Calu3 (cell line): ENCODE measurements around the gene ITGA6. TPM values are rescaled to one million over a fixed set of nuclear protein-coding genes. Genes with fewer than 3 reads are reported as not detected.
A peak's percentile ranks its signal among the peaks of the same experiment; 100 is the strongest.

ENCODE experiments used
- BruUV-seq: library from RNA; stranded (reverse); fragments of 400-500 nt; replicated peaks from 2 replicates; lab custom pipeline; 2021; lab: Mats Ljungman, UMichigan
- CTCF ChIA-PET: fragments of 300-600 bp; sonication (Branson Sonifier 250); formaldehyde crosslinking; loops from one replicate; lab custom pipeline; 2022; ENCODE audit warnings: antibody characterized with exemption; lab: Charles Lee
- DNase-seq: peaks from one replicate; pipeline ENCODE4 v3.0.0; 2022
- H3K27ac Mint-ChIP-seq: one replicate; pipeline ENCODE4 v1.8.0; 2022; ENCODE audit warnings: mixed read lengths; ENCODE audit not compliant: unreplicated experiment
- H3K27me3 Mint-ChIP-seq: one replicate; pipeline ENCODE4 v1.8.0; 2022; ENCODE audit warnings: mixed read lengths; ENCODE audit not compliant: unreplicated experiment
- H3K36me3 Mint-ChIP-seq: one replicate; pipeline ENCODE4 v1.8.0; 2022; ENCODE audit warnings: mild to moderate bottlenecking, moderate library complexity, mixed read lengths; ENCODE audit not compliant: insufficient read depth, unreplicated experiment
- H3K4me1 Mint-ChIP-seq: one replicate; pipeline ENCODE4 v1.8.0; 2022; ENCODE audit warnings: mild to moderate bottlenecking, low read depth, mixed read lengths; ENCODE audit not compliant: unreplicated experiment
- H3K4me3 Mint-ChIP-seq: one replicate; pipeline ENCODE4 v1.8.0; 2022; ENCODE audit warnings: mild to moderate bottlenecking, low read depth, moderate library complexity, mixed read lengths; ENCODE audit not compliant: unreplicated experiment
- H3K9me3 Mint-ChIP-seq: one replicate; pipeline ENCODE4 v1.8.0; 2022; ENCODE audit warnings: low read depth, mixed read lengths; ENCODE audit not compliant: unreplicated experiment
- intact Hi-C: fragments of 100-400 bp; cut with micrococcal nuclease; formaldehyde crosslinking; loops from one replicate; pipeline ENCODE4 v1.10.0; 2022; ENCODE audit not compliant: unreplicated experiment
- total RNA-seq: library from RNA; stranded (reverse); gene quantifications from 2 replicates; pipeline ENCODE4 v1.2.3, GENCODE V29; 2022
- TF ChIP-seq, protein P1 (sequence below): fragments of 200-600 bp; IDR thresholded peaks from one replicate; pipeline ENCODE4 v1.8.0; 2022; ENCODE audit warnings: antibody characterized with exemption; ENCODE audit not compliant: unreplicated experiment

Gene ITGA6
- total RNA-seq, 1 experiment from 2014 or later = 270 TPM

DNA sequence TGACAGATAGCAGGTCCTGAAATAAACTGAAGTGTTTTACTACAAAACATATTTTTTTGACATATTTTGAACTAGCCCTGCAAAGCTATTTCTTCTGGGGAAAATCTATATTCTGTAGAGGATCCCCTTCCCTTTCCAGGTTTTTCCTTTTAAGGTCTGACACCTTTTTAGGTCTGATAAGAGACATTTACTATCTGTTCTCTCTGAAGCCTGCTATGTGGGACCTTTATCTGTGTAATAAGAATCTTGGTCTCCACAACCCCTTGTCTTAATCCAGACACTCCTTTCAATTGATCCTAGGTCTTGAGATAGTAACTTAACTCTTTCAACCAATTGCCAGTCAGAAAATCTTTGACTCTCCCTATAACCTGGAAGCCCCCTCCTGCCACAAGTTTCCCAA is 123.0 kb downstream of the ITGA6 start:
- BruUV-seq = no TSS peak
- TF ChIP-seq, protein P1, sequence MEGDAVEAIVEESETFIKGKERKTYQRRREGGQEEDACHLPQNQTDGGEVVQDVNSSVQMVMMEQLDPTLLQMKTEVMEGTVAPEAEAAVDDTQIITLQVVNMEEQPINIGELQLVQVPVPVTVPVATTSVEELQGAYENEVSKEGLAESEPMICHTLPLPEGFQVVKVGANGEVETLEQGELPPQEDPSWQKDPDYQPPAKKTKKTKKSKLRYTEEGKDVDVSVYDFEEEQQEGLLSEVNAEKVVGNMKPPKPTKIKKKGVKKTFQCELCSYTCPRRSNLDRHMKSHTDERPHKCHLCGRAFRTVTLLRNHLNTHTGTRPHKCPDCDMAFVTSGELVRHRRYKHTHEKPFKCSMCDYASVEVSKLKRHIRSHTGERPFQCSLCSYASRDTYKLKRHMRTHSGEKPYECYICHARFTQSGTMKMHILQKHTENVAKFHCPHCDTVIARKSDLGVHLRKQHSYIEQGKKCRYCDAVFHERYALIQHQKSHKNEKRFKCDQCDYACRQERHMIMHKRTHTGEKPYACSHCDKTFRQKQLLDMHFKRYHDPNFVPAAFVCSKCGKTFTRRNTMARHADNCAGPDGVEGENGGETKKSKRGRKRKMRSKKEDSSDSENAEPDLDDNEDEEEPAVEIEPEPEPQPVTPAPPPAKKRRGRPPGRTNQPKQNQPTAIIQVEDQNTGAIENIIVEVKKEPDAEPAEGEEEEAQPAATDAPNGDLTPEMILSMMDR = no peak
- H3K4me1 Mint-ChIP-seq = peaks cover 20% of the 10 kb centered on the region
- H3K4me3 Mint-ChIP-seq = no peak overlapping the region
- no peaks in the 10 kb centered on the region for H3K9me3 Mint-ChIP-seq
- CTCF ChIA-PET = no interaction called here
- intact Hi-C loops = no loop called here
- peaks cover 10% of the 10 kb centered on the region for H3K36me3 Mint-ChIP-seq
- H3K27me3 Mint-ChIP-seq = no peaks in the 10 kb centered on the region
- no peak overlapping the region for H3K27ac Mint-ChIP-seq
- DNase-seq = no peak

DNA sequence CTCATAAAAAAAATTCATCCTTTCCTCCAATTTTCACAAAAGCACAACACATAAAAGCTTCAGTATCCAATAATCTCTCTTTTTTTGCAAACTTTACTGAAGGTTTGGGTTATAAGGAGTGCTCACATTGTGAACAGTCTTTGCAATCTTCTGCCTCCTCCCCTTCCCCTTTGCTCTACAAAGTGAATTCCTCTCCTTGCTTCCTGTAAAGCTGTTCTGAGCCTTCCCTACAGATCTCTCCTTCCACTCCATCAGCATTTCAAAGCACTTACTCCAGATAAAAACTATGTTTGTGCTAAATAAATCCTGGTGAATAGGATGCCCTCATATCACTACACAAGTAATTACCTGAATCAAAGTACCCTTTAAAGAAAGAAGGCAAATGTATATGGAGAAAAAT is 123.9 kb downstream of the ITGA6 start:
- no TSS peak for BruUV-seq
- no peak overlapping the region for H3K4me3 Mint-ChIP-seq
- no peaks in the 10 kb centered on the region for H3K27me3 Mint-ChIP-seq
- peaks cover 20% of the 10 kb centered on the region for H3K4me1 Mint-ChIP-seq
- H3K27ac Mint-ChIP-seq = no peak overlapping the region
- intact Hi-C loops = no loop called here
- TF ChIP-seq, protein P1 = no peak
- CTCF ChIA-PET = no interaction called here
- no peak for DNase-seq
- peaks cover 18% of the 10 kb centered on the region for H3K36me3 Mint-ChIP-seq
- no peaks in the 10 kb centered on the region for H3K9me3 Mint-ChIP-seq

- CTCF ChIA-PET = no interaction called here
- H3K27ac Mint-ChIP-seq = no peak overlapping the region
- H3K4me3 Mint-ChIP-seq = no peak overlapping the region
- no peaks in the 10 kb centered on the region for H3K9me3 Mint-ChIP-seq
- H3K27me3 Mint-ChIP-seq = no peaks in the 10 kb centered on the region
- intact Hi-C loops = no loop called here
- peaks cover 28% of the 10 kb centered on the region for H3K4me1 Mint-ChIP-seq
- TF ChIP-seq, protein P1 = no peak
- BruUV-seq = no TSS peak
- H3K36me3 Mint-ChIP-seq = peaks cover 33% of the 10 kb centered on the region
- DNase-seq = no peak
Observed at GRCh38 chr2:172552547-172553291, 125.3 kb downstream of the ITGA6 start.

DNA sequence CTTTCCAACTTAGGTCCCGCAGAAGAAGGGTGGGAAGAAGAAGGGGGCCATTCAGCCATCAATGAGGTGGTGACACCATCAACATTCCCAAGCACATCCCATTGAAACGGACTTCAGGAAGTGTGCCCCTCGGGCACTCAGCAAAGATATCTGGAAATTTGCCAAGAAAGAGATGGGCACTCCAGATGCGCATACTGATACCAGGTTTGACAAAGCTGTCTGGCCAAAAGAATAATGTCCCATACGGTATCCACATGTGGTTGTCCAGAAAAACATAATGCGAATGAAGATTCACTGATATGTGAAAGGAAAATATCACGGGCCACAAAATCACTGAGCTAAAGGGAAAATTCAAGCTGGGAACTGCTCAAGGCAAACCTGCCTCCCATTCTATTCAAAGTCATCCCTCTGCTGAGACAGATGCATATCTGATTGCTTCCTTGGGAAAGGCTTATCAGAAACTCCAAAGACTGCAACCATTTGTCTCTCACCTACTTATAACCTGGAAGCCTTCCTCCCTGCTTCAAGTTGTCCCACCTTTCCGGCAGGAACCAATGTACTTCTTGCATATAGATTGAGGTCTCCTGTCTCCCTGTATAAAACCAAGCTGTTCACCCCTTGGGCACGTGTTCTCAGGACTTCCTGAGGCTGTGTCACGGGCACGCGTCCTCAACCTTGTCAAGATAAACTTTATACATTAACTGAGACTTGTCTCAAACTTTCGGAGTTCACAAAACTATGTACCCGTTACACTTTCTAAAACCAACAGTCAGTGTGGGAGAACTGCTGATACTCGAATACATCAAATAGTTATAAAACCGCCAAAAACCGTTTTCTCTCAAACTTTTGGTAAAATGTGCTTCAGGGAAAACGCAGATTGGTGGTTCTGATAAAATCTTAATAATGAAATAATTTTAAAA is 127.2 kb downstream of the ITGA6 start:
- BruUV-seq = no TSS peak

More for the DNA sequence above, 127.2 kb downstream of the ITGA6 start:
- Mint-ChIP-seq H3K4me1 (peaks cover 39% of the 10 kb centered on the region), H3K4me3 (peak overlapping the region; percentile 92), H3K9me3 (no peaks in the 10 kb centered on the region), H3K36me3 (peaks cover 35% of the 10 kb centered on the region), H3K27ac (peak overlapping the region; percentile 75), H3K27me3 (no peaks in the 10 kb centered on the region)
- CTCF ChIA-PET = interaction anchor here (0.6 kb wide), 1 partner anchor 1646 kb away, joined by 3 read pairs; no protein-coding TSS in a partner anchor
- DNase-seq = no peak
- intact Hi-C loops = no loop called here
- TF ChIP-seq, protein P1 = no peak
